Fibroblast of the aortic adventitia (primary cell): ENCODE measurements around the gene NME7. TPM values are rescaled to one million over a fixed set of nuclear protein-coding genes. Genes with fewer than 3 reads are reported as not detected.

ENCODE experiments used
- DNase-seq: peaks from one replicate; pipeline ENCODE4 v3.0.0-alpha.2; 2010; ENCODE audit warnings: low read depth
- H3K4me3 ChIP-seq: 2 replicates; pipeline ENCODE4 v1.5.1; 2011; ENCODE audit warnings: low read depth, mild to moderate bottlenecking, control low read depth, low read length, moderate library complexity
- CTCF ChIP-seq: IDR thresholded peaks from 2 replicates; pipeline ENCODE4 v1.5.1; 2011; ENCODE audit warnings: mild to moderate bottlenecking, low read length, control low read depth, inconsistent platforms; ENCODE audit not compliant: insufficient read depth
- total RNA-seq: library from RNA; depleted of rRNA; stranded (reverse); fragments of >200 nt; gene quantifications from 2 replicates; pipeline ENCODE4 v1.2.3, GENCODE V29; 2012; ENCODE audit warnings: low replicate concordance

NME7 gene
- total RNA-seq, 1 donor: 36.0 TPM

GRCh38 chr1:169091480-169091941 lies 276.1 kb downstream of the NME7 start:
- H3K4me3 ChIP-seq: no peak overlapping the region
- DNase-seq: peak; percentile 19
- TF ChIP-seq CTCF: no peak

GRCh38 chr1:169090900-169091311 lies 276.7 kb downstream of the NME7 start:
- no peak for TF ChIP-seq CTCF
- H3K4me3 ChIP-seq: no peak overlapping the region
- no peak for DNase-seq

- H3K4me3 ChIP-seq: no peak overlapping the region
- TF ChIP-seq CTCF: no peak
- DNase-seq: no peak
These were observed 277.2 kb downstream of the NME7 start for GRCh38 chr1:169090308-169090899.

- no peak for TF ChIP-seq CTCF
- no peak overlapping the region for H3K4me3 ChIP-seq
- no peak for DNase-seq
These were observed 277.8 kb downstream of the NME7 start for GRCh38 chr1:169089776-169090175.

- no peak for DNase-seq
- TF ChIP-seq CTCF: no peak
- no peak overlapping the region for H3K4me3 ChIP-seq
These were observed 279.7 kb downstream of the NME7 start for GRCh38 chr1:169087876-169088275.

GRCh38 chr1:169086603-169087455 lies 280.8 kb downstream of the NME7 start:
- DNase-seq: peak; percentile 65
- TF ChIP-seq CTCF: no peak
- H3K4me3 ChIP-seq: no peak overlapping the region
